HepG2 (cell line): ENCODE results near the gene WTAP. TPM values are rescaled to one million over a fixed set of nuclear protein-coding genes. Genes with fewer than 3 reads are reported as not detected.

Source experiments
- DMAP1 ChIP-seq: IDR thresholded peaks from 2 replicates; pipeline ENCODE4 v1.6.1; 2016
- HDAC2 ChIP-seq: sonication (generic); formaldehyde crosslinking; IDR thresholded peaks from 2 replicates; pipeline ENCODE4 v1.4.0; 2020; ENCODE audit warnings: missing genetic modification reagents
- MLLT10 ChIP-seq: sonication (generic); formaldehyde crosslinking; IDR thresholded peaks from 2 replicates; pipeline ENCODE4 v1.4.0; 2020; ENCODE audit warnings: missing genetic modification reagents
- MYC ChIP-seq: sonication (generic); formaldehyde crosslinking; IDR thresholded peaks from 2 replicates; pipeline ENCODE4 v1.9.0; 2021; ENCODE audit warnings: missing genetic modification reagents, borderline replicate concordance
- SIX1 ChIP-seq: sonication (generic); formaldehyde crosslinking; IDR thresholded peaks from 2 replicates; pipeline ENCODE4 v1.4.0; 2020; ENCODE audit warnings: missing genetic modification reagents, borderline replicate concordance
- SOX6 ChIP-seq, 2 experiments: fragments of 450-650 bp in 1 of 2; sonication (generic) in 1 of 2; formaldehyde crosslinking in 1 of 2; IDR thresholded peaks; 2 replicates each; pipeline versions ENCODE4 v1.4.0 to v1.6.1; 2017 to 2020; ENCODE audit warnings: antibody characterized with exemption in 1 of 2, mild to moderate bottlenecking in 1 of 2, missing genetic modification reagents in 1 of 2
- STAG1 ChIP-seq: sonication (generic); formaldehyde crosslinking; IDR thresholded peaks from 2 replicates; pipeline ENCODE4 v1.4.0; 2020; ENCODE audit warnings: missing genetic modification reagents
- ZBTB3 ChIP-seq: sonication (generic); formaldehyde crosslinking; IDR thresholded peaks from 2 replicates; pipeline ENCODE4 v1.4.0; 2020; ENCODE audit warnings: low read depth, mild to moderate bottlenecking, moderate library complexity, missing genetic modification reagents, borderline replicate concordance
- ZNF253 ChIP-seq: sonication (generic); formaldehyde crosslinking; IDR thresholded peaks from 2 replicates; pipeline ENCODE4 v1.8.0; 2022; ENCODE audit warnings: mild to moderate bottlenecking, missing genetic modification reagents, borderline replicate concordance
- ZNF264 ChIP-seq: sonication (generic); formaldehyde crosslinking; IDR thresholded peaks from 2 replicates; pipeline ENCODE4 v1.4.0; 2020; ENCODE audit warnings: missing genetic modification reagents
- ZNF788 ChIP-seq: sonication (generic); formaldehyde crosslinking; IDR thresholded peaks from 2 replicates; pipeline ENCODE4 v1.5.0; 2020; ENCODE audit warnings: mild to moderate bottlenecking, missing genetic modification reagents, borderline replicate concordance
- polyA plus RNA-seq, 8 experiments: library from polyadenylated mRNA; depleted of rRNA in 3 of 8; stranded (reverse) in 7 of 8; unstranded in 1 of 8; fragments of >200 nt; fragmentation: Illumina TruSeq in 4 of 8; extraction: Trizol in 4 of 8; gene quantifications; 2 replicates each; pipeline versions ENCODE4 v1.2.1 to v1.2.3, GENCODE V29; 2011 to 2016; ENCODE audit warnings: low read depth in 4 of 8, missing spikeins in 1 of 8, mixed read lengths in 1 of 8; ENCODE audit not compliant: insufficient read depth in 1 of 8
- total RNA-seq, 5 experiments: library from RNA; depleted of rRNA; stranded (reverse); fragments of >200 nt; fragmentation: Illumina TruSeq; extraction: Trizol; gene quantifications; 2 replicates each; pipeline ENCODE4 v1.2.3, GENCODE V29; 2016; ENCODE audit warnings: low read depth in 1 of 5
- TF ChIP-seq, protein P1 (sequence below): sonication (generic); formaldehyde crosslinking; IDR thresholded peaks from 2 replicates; pipeline ENCODE4 v1.5.1; 2020; ENCODE audit warnings: mild to moderate bottlenecking, missing genetic modification reagents, moderate library complexity
- TF ChIP-seq, protein P2 (sequence below): sonication (generic); formaldehyde crosslinking; IDR thresholded peaks from 2 replicates; pipeline ENCODE4 v1.4.0; 2020; ENCODE audit warnings: missing genetic modification reagents
- TF ChIP-seq, protein P3 (sequence below): sonication (generic); formaldehyde crosslinking; IDR thresholded peaks from 2 replicates; pipeline ENCODE4 v1.8.0; 2022; ENCODE audit warnings: missing genetic modification reagents, mild to moderate bottlenecking, borderline replicate concordance
- TF ChIP-seq, protein P4 (sequence below): sonication (generic); formaldehyde crosslinking; conservative IDR thresholded peaks from 2 replicates; pipeline ENCODE4 v1.5.0; 2020; ENCODE audit warnings: missing genetic modification reagents
- TF ChIP-seq, protein P5 (sequence below): sonication (generic); formaldehyde crosslinking; IDR thresholded peaks from 2 replicates; pipeline ENCODE4 v1.5.1; 2020; ENCODE audit warnings: mild to moderate bottlenecking, missing genetic modification reagents, moderate library complexity
- TF ChIP-seq, protein P6 (sequence below): sonication (generic); formaldehyde crosslinking; IDR thresholded peaks from 2 replicates; pipeline ENCODE4 v1.5.0; 2020; ENCODE audit warnings: missing genetic modification reagents, mild to moderate bottlenecking, borderline replicate concordance

Gene WTAP
- total and polyA plus RNA-seq, 2 of the 13 experiments (the other 11 are each of a cell fraction or from before 2014, with no cell fraction given) = 31.6 to 167 TPM

DNA sequence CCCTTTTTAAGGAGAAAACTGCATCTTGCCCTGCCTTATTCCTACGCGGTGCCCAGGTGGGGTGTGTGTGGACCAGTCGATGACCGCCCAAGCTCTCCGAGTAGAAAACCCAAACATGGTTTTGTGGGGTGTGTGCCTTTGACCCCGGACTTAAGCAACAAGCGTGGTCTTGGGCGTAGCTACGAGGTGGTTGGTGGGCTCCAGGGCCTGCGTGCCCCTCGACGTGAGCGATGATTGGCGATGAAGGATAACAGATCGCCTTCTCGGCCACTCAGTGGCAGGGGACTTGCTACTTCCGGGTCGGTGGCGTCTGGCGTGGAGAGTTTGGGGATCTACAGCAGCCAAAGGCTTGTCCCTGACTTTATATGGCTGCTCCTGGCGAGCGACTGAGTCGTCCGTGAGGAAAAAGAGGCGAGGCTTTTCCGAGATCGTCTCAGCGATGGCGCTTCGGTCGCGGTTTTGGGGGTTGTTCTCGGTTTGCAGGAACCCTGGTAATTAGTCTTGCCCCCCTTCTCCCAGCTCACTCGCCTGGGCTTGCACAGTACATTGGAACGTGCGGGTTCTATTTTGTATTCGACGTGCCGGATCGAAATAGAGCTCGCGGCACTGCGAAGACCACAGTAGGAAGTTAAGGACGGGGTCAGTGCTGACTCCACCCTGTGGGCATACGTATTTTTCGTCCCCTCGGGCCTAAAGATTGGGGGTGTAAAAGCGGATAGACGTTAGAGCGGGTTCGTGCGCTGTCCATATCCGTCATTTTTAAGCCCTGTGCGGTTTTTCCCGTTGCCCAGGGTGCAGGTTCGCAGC, 63.0 kb downstream of the WTAP start, which contains the start of gene MRPL18 (continued):
- TF ChIP-seq, protein P1, sequence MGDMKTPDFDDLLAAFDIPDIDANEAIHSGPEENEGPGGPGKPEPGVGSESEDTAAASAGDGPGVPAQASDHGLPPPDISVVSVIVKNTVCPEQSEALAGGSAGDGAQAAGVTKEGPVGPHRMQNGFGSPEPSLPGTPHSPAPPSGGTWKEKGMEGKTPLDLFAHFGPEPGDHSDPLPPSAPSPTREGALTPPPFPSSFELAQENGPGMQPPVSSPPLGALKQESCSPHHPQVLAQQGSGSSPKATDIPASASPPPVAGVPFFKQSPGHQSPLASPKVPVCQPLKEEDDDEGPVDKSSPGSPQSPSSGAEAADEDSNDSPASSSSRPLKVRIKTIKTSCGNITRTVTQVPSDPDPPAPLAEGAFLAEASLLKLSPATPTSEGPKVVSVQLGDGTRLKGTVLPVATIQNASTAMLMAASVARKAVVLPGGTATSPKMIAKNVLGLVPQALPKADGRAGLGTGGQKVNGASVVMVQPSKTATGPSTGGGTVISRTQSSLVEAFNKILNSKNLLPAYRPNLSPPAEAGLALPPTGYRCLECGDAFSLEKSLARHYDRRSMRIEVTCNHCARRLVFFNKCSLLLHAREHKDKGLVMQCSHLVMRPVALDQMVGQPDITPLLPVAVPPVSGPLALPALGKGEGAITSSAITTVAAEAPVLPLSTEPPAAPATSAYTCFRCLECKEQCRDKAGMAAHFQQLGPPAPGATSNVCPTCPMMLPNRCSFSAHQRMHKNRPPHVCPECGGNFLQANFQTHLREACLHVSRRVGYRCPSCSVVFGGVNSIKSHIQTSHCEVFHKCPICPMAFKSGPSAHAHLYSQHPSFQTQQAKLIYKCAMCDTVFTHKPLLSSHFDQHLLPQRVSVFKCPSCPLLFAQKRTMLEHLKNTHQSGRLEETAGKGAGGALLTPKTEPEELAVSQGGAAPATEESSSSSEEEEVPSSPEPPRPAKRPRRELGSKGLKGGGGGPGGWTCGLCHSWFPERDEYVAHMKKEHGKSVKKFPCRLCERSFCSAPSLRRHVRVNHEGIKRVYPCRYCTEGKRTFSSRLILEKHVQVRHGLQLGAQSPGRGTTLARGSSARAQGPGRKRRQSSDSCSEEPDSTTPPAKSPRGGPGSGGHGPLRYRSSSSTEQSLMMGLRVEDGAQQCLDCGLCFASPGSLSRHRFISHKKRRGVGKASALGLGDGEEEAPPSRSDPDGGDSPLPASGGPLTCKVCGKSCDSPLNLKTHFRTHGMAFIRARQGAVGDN (CRISPR knock-in tag) = no peak
- TF ChIP-seq MLLT10 (no peak), ZNF264 (CRISPR knock-in tag) (peak; percentile 50; the same call in 1 of the 2 replicates), HDAC2 (CRISPR knock-in tag) (peak; percentile 11; the same call in 1 of the 2 replicates), ZNF253 (CRISPR knock-in tag) (no peak), ZNF788 (peak; percentile 69; the same call in 1 of the 2 replicates), SIX1 (CRISPR knock-in tag) (no peak), SOX6 (IDR thresholded peaks at IDR 0.05) (no peak), SOX6 (CRISPR knock-in tag; IDR thresholded peaks at IDR 0.05) (no peak; the same call in 1 of the 2 replicates), MYC (CRISPR knock-in tag) (peak; percentile 76), ZBTB3 (CRISPR knock-in tag) (no peak; the same call in 1 of the 2 replicates), STAG1 (CRISPR knock-in tag) (0 out of 2 replicates have a peak, but pooled peaks have one; percentile 3), DMAP1 (CRISPR knock-in tag) (peak; percentile 58; the same call in 1 of the 2 replicates)
- TF ChIP-seq, protein P2, sequence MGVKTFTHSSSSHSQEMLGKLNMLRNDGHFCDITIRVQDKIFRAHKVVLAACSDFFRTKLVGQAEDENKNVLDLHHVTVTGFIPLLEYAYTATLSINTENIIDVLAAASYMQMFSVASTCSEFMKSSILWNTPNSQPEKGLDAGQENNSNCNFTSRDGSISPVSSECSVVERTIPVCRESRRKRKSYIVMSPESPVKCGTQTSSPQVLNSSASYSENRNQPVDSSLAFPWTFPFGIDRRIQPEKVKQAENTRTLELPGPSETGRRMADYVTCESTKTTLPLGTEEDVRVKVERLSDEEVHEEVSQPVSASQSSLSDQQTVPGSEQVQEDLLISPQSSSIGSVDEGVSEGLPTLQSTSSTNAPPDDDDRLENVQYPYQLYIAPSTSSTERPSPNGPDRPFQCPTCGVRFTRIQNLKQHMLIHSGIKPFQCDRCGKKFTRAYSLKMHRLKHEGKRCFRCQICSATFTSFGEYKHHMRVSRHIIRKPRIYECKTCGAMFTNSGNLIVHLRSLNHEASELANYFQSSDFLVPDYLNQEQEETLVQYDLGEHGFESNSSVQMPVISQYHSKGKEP (CRISPR knock-in tag) = no peak
- TF ChIP-seq, protein P3, sequence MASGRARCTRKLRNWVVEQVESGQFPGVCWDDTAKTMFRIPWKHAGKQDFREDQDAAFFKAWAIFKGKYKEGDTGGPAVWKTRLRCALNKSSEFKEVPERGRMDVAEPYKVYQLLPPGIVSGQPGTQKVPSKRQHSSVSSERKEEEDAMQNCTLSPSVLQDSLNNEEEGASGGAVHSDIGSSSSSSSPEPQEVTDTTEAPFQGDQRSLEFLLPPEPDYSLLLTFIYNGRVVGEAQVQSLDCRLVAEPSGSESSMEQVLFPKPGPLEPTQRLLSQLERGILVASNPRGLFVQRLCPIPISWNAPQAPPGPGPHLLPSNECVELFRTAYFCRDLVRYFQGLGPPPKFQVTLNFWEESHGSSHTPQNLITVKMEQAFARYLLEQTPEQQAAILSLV (CRISPR knock-in tag) = 0 out of 2 replicates have a peak, but pooled peaks have one; percentile 25
- TF ChIP-seq, protein P4, sequence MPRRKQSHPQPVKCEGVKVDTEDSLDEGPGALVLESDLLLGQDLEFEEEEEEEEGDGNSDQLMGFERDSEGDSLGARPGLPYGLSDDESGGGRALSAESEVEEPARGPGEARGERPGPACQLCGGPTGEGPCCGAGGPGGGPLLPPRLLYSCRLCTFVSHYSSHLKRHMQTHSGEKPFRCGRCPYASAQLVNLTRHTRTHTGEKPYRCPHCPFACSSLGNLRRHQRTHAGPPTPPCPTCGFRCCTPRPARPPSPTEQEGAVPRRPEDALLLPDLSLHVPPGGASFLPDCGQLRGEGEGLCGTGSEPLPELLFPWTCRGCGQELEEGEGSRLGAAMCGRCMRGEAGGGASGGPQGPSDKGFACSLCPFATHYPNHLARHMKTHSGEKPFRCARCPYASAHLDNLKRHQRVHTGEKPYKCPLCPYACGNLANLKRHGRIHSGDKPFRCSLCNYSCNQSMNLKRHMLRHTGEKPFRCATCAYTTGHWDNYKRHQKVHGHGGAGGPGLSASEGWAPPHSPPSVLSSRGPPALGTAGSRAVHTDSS = no peak
- TF ChIP-seq, protein P5, sequence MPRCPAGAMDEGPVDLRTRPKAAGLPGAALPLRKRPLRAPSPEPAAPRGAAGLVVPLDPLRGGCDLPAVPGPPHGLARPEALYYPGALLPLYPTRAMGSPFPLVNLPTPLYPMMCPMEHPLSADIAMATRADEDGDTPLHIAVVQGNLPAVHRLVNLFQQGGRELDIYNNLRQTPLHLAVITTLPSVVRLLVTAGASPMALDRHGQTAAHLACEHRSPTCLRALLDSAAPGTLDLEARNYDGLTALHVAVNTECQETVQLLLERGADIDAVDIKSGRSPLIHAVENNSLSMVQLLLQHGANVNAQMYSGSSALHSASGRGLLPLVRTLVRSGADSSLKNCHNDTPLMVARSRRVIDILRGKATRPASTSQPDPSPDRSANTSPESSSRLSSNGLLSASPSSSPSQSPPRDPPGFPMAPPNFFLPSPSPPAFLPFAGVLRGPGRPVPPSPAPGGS = peak; percentile 32; the same call in 1 of the 2 replicates
- TF ChIP-seq, protein P6, sequence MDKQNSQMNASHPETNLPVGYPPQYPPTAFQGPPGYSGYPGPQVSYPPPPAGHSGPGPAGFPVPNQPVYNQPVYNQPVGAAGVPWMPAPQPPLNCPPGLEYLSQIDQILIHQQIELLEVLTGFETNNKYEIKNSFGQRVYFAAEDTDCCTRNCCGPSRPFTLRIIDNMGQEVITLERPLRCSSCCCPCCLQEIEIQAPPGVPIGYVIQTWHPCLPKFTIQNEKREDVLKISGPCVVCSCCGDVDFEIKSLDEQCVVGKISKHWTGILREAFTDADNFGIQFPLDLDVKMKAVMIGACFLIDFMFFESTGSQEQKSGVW (CRISPR knock-in tag) = no peak
